Stomach (tissue), 9 donors: ENCODE data around the gene ADD2. TPM values are rescaled to one million over a fixed set of nuclear protein-coding genes. Genes with fewer than 3 reads are reported as not detected.
"Not testable (repeated sequence)": the region's sequence is repeated elsewhere in the genome, so short reads cannot be mapped to it uniquely, and the experiment has no call there.

Experiments
- DNase-seq, 2 donors: peaks; one replicate each; pipeline versions ENCODE4 v3.0.0 to v3.0.0-alpha.2; 2013 to 2019
- H3K27ac ChIP-seq, 5 donors: fragments of 200-600 bp in 4 of 5; sonication (generic) in 4 of 5; one replicate each; pipeline ENCODE4 v1.5.1; 2013 to 2019; ENCODE audit warnings: mild to moderate bottlenecking in 1 of 5, moderate library complexity in 1 of 5
- H3K27me3 ChIP-seq, 3 donors: fragments of 200-600 bp; sonication (generic); one replicate each; pipeline ENCODE4 v1.5.1; 2017 to 2019; ENCODE audit warnings: mixed run types in 1 of 3
- H3K36me3 ChIP-seq, 4 donors: fragments of 200-600 bp; sonication (generic); 1 replicate in 3 of 4; 2 replicates in 1 of 4; pipeline ENCODE4 v1.5.1; 2016 to 2019
- H3K4me1 ChIP-seq, 4 donors: fragments of 200-600 bp; sonication (generic); one replicate each; pipeline ENCODE4 v1.5.1; 2016 to 2019
- H3K4me3 ChIP-seq, 4 donors: fragments of 200-600 bp; sonication (generic) in 3 of 4; one replicate each; pipeline ENCODE4 v1.5.1; 2016 to 2019; ENCODE audit warnings: mild to moderate bottlenecking in 1 of 4
- H3K9me3 ChIP-seq, 4 donors: fragments of 200-600 bp; sonication (generic); one replicate each; pipeline ENCODE4 v1.5.1; 2016 to 2019
- EP300 ChIP-seq: sonication (generic); formaldehyde crosslinking; IDR thresholded peaks from one replicate; pipeline ENCODE4 v1.6.1; 2017; ENCODE audit warnings: antibody characterized with exemption
- POLR2A ChIP-seq, 4 donors: fragments of 450-650 bp; IDR thresholded peaks; one replicate each; pipeline ENCODE4 v1.6.1; 2016; ENCODE audit warnings: antibody characterized with exemption in 4 of 4, control low read depth in 2 of 4, mild to moderate bottlenecking in 1 of 4, moderate library complexity in 1 of 4
- POLR2AphosphoS5 ChIP-seq, 3 donors: sonication (generic); formaldehyde crosslinking; IDR thresholded peaks; one replicate each; pipeline ENCODE4 v1.6.1; 2016; ENCODE audit warnings: antibody characterized with exemption in 3 of 3
- WGBS, 5 donors: extraction: QIAGEN DNeasy Blood & Tissue Kit in 3 of 5; methylation state at CpG; one replicate each; pipeline versions ENCODE4 v1.1.5 to v1.1.7; 2013 to 2018; 5-methylcytosine and 5-hydroxymethylcytosine counted together
- intact Hi-C: fragments of 100-400 bp; cut with DNase I; formaldehyde crosslinking; loops from one replicate; pipeline ENCODE4 v1.15.1; 2023; ENCODE audit warnings: low total_unique reads
- polyA plus RNA-seq, 3 donors: library from polyadenylated mRNA; stranded (reverse); fragments of 200-250 nt; gene quantifications; one replicate each; pipeline ENCODE4 v1.2.3, GENCODE V29; 2013
- total RNA-seq, 5 donors: library from RNA; depleted of rRNA; stranded (reverse); fragments of >200 nt; gene quantifications; one replicate each; pipeline versions ENCODE4 v1.1.0 to v1.2.3, GENCODE V29; 2014 to 2016
- TF ChIP-seq, protein P1 (sequence below), 7 experiments: fragments of 450-650 bp in 4 of 7; fragments of 200-600 bp in 3 of 7; sonication (generic) in 3 of 7; IDR thresholded peaks; one replicate each; pipeline ENCODE4 v1.5.1; 2016 to 2019; ENCODE audit warnings: antibody characterized with exemption in 7 of 7, control low read depth in 2 of 7, mild to moderate bottlenecking in 1 of 7
- donor health status: healthy with polysubstance abuse.
- donor health status: Bipolar disorder and iron deficiency.
- donor health status: healthy.

The ADD2 gene
- total and polyA plus RNA-seq, 8 donors, result 0.12 to 5.5 (median 1.5) TPM; not detected in 2

DNA sequence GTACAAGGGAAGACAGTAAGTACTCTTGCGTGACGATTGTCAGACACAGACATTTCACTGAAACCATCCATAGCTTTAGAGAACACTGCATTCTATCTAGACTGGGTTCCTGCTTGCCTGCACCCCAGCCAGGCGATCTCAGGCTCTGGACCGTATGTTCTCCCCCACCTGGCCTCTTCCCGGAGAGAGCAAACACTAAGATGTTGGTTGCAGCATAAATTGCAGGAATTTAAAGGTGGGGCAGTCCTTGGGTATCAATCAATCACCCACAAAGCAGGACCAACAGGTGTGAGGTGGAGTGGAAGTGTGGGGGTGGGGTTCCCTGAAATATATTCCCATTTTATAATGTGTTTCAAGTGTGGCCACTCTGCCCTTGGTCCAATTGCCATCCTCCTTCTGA is 110.8 kb downstream of the ADD2 start:
- Histone ChIP-seq H3K27ac (no peak overlapping the region), H3K4me1 (no peaks in the 10 kb centered on the region), H3K27me3 (peaks cover 0 to 53% (median 16%) of the 10 kb centered on the region in 3 donors), H3K9me3 (no peaks in the 10 kb centered on the region), H3K4me3 (no peak overlapping the region), H3K36me3 (no peaks in the 10 kb centered on the region)
- TF ChIP-seq, protein P1, sequence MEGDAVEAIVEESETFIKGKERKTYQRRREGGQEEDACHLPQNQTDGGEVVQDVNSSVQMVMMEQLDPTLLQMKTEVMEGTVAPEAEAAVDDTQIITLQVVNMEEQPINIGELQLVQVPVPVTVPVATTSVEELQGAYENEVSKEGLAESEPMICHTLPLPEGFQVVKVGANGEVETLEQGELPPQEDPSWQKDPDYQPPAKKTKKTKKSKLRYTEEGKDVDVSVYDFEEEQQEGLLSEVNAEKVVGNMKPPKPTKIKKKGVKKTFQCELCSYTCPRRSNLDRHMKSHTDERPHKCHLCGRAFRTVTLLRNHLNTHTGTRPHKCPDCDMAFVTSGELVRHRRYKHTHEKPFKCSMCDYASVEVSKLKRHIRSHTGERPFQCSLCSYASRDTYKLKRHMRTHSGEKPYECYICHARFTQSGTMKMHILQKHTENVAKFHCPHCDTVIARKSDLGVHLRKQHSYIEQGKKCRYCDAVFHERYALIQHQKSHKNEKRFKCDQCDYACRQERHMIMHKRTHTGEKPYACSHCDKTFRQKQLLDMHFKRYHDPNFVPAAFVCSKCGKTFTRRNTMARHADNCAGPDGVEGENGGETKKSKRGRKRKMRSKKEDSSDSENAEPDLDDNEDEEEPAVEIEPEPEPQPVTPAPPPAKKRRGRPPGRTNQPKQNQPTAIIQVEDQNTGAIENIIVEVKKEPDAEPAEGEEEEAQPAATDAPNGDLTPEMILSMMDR (IDR thresholded peaks at IDR 0.05), result no peak
- TF ChIP-seq EP300, result no peak
- no peak for TF ChIP-seq POLR2AphosphoS5 (IDR thresholded peaks at IDR 0.05)
- TF ChIP-seq POLR2A (IDR thresholded peaks at IDR 0.05), result no peak
- no peak for DNase-seq
- WGBS, 5 donors, result 43 to 56% (median 44%) methylated on average over 5 of the region's 5 CpGs
- intact Hi-C loops, result no loop called here

DNA sequence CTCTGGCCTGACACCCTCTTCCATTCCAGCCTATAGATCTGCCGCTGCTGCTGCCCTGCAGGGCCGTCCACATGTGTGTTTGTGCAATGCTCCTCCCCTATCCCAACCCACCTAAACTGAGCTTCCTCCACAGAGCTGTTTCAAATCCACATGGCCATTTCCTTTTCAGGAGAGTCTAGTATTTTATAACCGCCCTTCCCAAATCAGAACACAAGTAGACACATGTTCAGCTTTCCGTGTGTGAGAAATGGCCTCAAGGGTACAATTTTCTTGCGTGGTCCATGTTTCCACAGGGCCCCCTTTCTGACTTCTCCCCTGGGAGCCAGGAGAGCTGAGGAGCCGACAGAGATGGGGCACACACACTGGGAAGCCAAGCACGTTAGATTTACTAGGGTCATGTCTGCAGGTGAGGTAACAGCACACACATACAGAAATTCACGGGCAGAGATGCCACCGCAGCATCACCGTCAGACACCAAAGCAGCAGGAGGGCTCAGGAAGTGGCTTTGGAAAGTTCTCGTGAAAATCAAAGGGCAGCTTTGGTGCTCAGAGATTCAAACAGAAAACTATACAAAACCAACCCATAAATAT is 111.5 kb downstream of the ADD2 start:
- TF ChIP-seq, protein P1 (IDR thresholded peaks at IDR 0.05), result no peak
- TF ChIP-seq EP300, result no peak
- WGBS, 5 donors, result 67 to 76% (median 69%) methylated on average over 11 of the region's 11 CpGs
- H3K27ac ChIP-seq, result no peak overlapping the region
- no peak overlapping the region for H3K4me3 ChIP-seq
- H3K9me3 ChIP-seq, result no peaks in the 10 kb centered on the region
- no peaks in the 10 kb centered on the region for H3K36me3 ChIP-seq
- intact Hi-C loops, result no loop called here
- no peaks in the 10 kb centered on the region for H3K4me1 ChIP-seq
- peaks cover 0 to 53% (median 16%) of the 10 kb centered on the region in 3 donors for H3K27me3 ChIP-seq
- DNase-seq, result peak in 1 of 2 donors; percentile 29

GRCh38 chr2:70655786-70656185 is 112.2 kb downstream of the ADD2 start:
- peaks cover 0 to 56% (median 16%) of the 10 kb centered on the region in 3 donors for H3K27me3 ChIP-seq
- no peak overlapping the region for H3K27ac ChIP-seq
- no peak overlapping the region for H3K4me3 ChIP-seq
- no peaks in the 10 kb centered on the region for H3K4me1 ChIP-seq
- no peaks in the 10 kb centered on the region for H3K9me3 ChIP-seq
- WGBS, 5 donors, result 71 to 82% (median 79%) methylated on average over 4 of the region's 4 CpGs
- intact Hi-C loops, result no loop called here
- H3K36me3 ChIP-seq, result no peaks in the 10 kb centered on the region
- no peak for TF ChIP-seq POLR2AphosphoS5 (IDR thresholded peaks at IDR 0.05)
- TF ChIP-seq EP300, result no peak
- no peak for TF ChIP-seq POLR2A (IDR thresholded peaks at IDR 0.05)
- TF ChIP-seq, protein P1 (IDR thresholded peaks at IDR 0.05), result no peak
- DNase-seq, result no peak

DNA sequence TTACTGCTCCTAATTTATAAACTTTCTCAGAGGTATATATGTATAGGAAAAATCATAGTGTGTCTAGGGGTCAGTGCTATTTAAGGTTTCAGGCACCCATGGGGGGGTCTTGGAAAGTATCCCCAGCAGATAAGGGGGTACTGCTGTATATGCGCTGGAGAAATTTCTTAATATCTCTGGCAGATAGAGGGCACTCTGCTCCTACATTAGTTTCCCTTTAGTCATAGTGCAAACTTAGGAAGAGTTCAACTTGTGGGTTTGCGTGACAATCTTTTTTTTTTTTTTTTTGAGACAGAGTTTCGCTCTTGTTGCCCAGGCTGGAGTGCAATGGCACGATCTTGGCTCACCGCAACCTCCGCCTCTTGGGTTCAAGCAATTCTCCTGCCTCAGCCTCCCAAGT is 112.8 kb downstream of the ADD2 start:
- H3K36me3 ChIP-seq, intact Hi-C loops, H3K9me3 ChIP-seq, H3K4me3 ChIP-seq, H3K27ac ChIP-seq, H3K4me1 ChIP-seq: not testable (repeated sequence)
- 45 to 56% (median 49%) methylated on average over 6 of the region's 6 CpGs for WGBS, 5 donors
- TF ChIP-seq, protein P1 (IDR thresholded peaks at IDR 0.05), result peak in 1 of 7 experiments; percentile 14
- H3K27me3 ChIP-seq, result peaks cover 0 to 58% (median 16%) of the 10 kb centered on the region in 3 donors
- peak in 1 of 2 donors; percentile 55 for DNase-seq
